ENCODE results near the gene ATG7.

GRCh38 chr3:11356269-11356668 lies 84.1 kb downstream of the ATG7 start:
- no peak for TF ChIP-seq CTCF (IDR thresholded peaks at IDR 0.05; ENCODE audit: low read depth, low read length, missing input control)
- TF ChIP-seq RXRA (IDR thresholded peaks at IDR 0.05), result no peak
- TF ChIP-seq YY1 (IDR thresholded peaks at IDR 0.05), result no peak
- TF ChIP-seq JUND (IDR thresholded peaks at IDR 0.05), result no peak
- no peak for TF ChIP-seq ATF3 (IDR thresholded peaks at IDR 0.05)
- TF ChIP-seq ZBTB33 (IDR thresholded peaks at IDR 0.05), result no peak
- no peak for TF ChIP-seq EGR1 (IDR thresholded peaks at IDR 0.05; ENCODE audit: low read depth in 2 of 2)
- no peak for TF ChIP-seq TAF1 (conservative IDR thresholded peaks at IDR 0.05)
- TF ChIP-seq SP1 (IDR thresholded peaks at IDR 0.05), result no peak
- TF ChIP-seq REST (IDR thresholded peaks at IDR 0.05), result no peak
- TF ChIP-seq MAX (IDR thresholded peaks at IDR 0.05), result no peak
- no peak for TF ChIP-seq RAD21 (IDR thresholded peaks at IDR 0.05)
